Measurements from ENCODE around the gene STPG2.

STPG2 gene

DNA sequence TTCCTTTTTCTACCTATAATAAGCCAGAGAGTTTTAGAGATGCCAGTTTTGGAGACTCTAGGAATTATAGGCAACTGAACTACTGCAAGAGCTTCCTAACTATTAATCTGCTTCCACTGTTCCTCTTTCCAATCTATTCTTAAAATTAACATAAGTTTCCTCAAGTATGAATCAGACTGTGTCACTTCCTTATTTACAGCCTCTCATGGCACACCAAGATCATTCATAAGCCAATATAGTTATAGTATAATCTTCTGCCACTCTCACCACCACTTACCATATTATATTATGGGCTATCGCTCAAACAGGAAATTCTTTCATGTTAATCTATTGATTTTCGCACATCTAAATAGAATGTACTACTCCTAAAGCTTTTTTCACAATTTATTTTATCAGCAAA, 383.5 kb downstream of the STPG2 start:
- no peak for DNase-seq (ENCODE audit: low read depth)
- H3K4me3 ChIP-seq (ENCODE audit: low read depth, low read length): no peak overlapping the region
- TF ChIP-seq, protein P1, sequence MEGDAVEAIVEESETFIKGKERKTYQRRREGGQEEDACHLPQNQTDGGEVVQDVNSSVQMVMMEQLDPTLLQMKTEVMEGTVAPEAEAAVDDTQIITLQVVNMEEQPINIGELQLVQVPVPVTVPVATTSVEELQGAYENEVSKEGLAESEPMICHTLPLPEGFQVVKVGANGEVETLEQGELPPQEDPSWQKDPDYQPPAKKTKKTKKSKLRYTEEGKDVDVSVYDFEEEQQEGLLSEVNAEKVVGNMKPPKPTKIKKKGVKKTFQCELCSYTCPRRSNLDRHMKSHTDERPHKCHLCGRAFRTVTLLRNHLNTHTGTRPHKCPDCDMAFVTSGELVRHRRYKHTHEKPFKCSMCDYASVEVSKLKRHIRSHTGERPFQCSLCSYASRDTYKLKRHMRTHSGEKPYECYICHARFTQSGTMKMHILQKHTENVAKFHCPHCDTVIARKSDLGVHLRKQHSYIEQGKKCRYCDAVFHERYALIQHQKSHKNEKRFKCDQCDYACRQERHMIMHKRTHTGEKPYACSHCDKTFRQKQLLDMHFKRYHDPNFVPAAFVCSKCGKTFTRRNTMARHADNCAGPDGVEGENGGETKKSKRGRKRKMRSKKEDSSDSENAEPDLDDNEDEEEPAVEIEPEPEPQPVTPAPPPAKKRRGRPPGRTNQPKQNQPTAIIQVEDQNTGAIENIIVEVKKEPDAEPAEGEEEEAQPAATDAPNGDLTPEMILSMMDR (IDR thresholded peaks at IDR 0.05; ENCODE audit: control insufficient read depth, extremely low read depth, insufficient read depth): no peak

DNA sequence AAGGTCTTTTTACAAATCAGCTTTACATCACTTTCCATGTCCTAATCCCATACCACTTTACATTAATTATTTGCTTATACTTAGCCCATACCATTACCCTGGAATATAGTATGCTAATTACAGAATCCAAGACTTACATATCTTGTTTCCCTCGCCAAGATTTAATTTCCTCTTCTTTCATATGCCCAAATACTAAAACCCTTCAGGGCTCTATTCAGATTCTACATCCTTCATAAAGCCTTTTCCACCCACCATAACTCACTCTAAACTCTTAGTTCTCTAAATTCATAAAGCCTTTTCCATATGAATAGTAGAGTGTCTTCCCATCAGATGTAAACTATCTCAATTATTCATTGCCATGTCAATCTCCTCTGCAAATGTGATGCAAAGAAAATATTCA, 390.7 kb downstream of the STPG2 start:
- H3K4me3 ChIP-seq (ENCODE audit: low read depth, low read length): no peak overlapping the region
- no peak for DNase-seq (ENCODE audit: low read depth)
- TF ChIP-seq, protein P1 (IDR thresholded peaks at IDR 0.05; ENCODE audit: control insufficient read depth, extremely low read depth, insufficient read depth): no peak

DNA sequence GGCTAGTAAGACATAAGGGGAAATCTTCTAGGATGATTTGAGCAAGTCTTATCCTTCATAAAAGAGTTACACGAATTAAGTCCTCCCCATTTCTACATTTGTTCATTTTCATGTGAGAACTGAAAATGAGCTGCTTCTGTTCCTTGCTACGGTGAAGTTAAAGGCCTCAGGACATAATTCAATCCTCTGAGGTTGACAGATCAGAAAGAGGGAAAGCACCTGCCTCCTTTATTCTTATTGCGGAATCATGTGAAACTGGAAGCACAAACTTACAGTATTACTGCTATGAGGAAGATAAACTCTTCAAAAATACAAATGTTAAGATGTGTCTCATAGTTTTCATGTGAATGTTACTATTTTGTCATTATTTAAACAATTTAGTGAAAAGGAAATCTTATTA, 395.3 kb downstream of the STPG2 start:
- DNase-seq (ENCODE audit: low read depth): no peak
- H3K4me3 ChIP-seq (ENCODE audit: low read depth, low read length): no peak overlapping the region
- TF ChIP-seq, protein P1 (IDR thresholded peaks at IDR 0.05; ENCODE audit: control insufficient read depth, extremely low read depth, insufficient read depth): no peak

DNA sequence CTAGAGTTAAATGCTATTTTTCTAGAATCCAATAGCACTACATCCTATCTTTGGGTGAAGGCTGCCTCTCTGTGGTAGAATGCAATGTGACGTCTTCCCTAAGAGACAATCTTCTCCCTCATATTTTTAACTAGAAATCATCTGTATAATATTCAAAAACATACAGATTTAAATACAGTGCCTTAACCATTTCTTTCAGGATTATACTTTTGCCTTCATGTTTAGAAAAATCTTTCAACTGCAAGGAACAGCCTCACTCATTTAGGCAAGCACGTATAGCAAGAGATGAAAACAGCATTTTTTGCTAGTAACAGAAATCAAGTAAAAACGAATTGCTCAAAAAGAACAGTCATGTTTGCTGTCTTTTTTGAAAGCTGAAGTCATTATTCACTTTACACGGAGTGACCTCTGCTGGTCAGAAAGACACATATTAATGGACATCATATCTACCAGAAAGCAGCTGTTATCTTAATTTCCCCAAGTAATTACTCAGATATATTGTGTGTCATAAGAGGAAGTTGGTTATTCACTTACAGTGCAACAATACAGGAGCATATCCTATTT, 422.3 kb downstream of the STPG2 start:
- TF ChIP-seq, protein P1 (IDR thresholded peaks at IDR 0.05; ENCODE audit: control insufficient read depth, extremely low read depth, insufficient read depth): peak; percentile 60
- no peak for DNase-seq (ENCODE audit: low read depth)
- no peak overlapping the region for H3K4me3 ChIP-seq (ENCODE audit: low read depth, low read length)

DNA sequence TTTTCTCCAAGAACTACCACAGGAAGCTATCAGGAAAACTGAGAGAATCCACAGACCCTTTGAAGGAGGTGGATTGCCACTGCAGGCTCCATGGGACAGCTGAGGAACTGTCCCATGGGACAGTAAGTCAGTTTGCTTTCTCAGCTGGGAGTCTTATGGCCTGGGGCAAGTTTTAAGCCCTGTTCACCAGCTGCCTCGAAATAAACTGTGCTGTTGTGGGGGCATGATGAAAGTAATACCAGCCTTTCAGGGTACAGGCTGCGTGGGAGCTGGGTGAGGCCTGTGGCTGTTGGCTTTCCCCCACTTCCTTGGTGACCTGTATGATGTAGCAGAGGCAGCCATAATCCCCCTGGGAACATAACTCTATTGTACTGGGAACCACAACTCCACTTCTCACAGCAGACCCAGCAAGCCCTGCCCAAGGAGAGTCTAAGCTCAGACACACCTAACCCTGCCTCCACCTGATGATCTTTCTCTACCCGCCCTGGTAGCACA, 452.1 kb downstream of the STPG2 start:
- no peak overlapping the region for H3K4me3 ChIP-seq (ENCODE audit: low read depth, low read length)
- TF ChIP-seq, protein P1 (IDR thresholded peaks at IDR 0.05; ENCODE audit: control insufficient read depth, extremely low read depth, insufficient read depth): no peak
- no peak for DNase-seq (ENCODE audit: low read depth)

DNA sequence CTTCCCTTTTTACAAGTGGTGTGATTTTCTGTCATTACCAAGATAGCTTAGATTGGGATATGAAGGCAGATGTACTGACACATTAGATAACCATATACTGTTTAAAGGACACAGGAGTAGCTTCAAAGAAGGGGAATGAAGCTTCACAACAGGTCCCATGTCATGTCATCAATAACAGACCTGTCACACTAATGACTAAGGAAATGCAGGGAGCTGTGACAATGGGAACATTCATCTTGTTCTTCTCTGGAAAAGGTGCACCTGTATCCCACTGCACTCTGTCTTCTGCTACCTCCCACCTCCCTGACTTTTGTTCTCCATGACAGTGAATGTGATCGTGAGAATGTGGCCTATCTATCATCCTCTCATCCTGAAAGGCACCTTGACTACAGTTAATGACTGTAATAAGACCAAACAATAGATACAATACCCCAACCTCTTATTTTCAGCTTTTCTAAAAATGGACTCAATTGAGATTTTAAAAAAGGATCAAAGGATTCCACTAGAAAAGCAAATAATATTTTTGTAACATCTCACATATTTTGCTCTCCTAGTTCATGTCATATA, 472.5 kb downstream of the STPG2 start:
- no peak overlapping the region for H3K4me3 ChIP-seq (ENCODE audit: low read depth, low read length)
- no peak for DNase-seq (ENCODE audit: low read depth)
- TF ChIP-seq, protein P1 (IDR thresholded peaks at IDR 0.05; ENCODE audit: control insufficient read depth, extremely low read depth, insufficient read depth): no peak

DNA sequence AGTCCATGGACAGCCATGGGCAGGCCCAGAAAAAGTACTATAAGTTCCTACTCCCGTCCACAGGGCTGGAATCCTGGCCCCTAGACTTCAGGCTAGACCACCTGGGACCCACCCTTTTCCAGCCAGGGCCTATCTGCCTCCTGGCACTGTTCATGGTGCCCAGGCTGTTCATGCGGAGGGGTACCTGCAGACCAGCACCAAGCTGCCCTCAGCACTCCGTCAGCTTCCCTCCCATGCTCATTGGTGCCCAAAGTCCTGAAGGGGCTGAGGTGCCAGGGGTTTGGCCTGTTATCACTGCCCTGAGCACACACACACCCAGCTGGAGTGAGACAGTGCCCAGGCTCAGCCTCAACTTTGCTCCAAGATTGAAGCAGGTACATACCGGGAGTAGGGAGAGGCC, 477.7 kb downstream of the STPG2 start:
- no peak for DNase-seq (ENCODE audit: low read depth)
- TF ChIP-seq, protein P1 (IDR thresholded peaks at IDR 0.05; ENCODE audit: control insufficient read depth, extremely low read depth, insufficient read depth): no peak
- H3K4me3 ChIP-seq (ENCODE audit: low read depth, low read length): no peak overlapping the region

Measured in LNCaP clone FGC (cell line).